OCI-LY1 (cell line): Measurements from ENCODE around the gene FOXD1.
"Not testable (repeated sequence)": the region's sequence is repeated elsewhere in the genome, so short reads cannot be mapped to it uniquely, and the experiment has no call there.

ENCODE experiments used
- H2AFZ ChIP-seq: fragments of 200-600 bp; sonication (generic), shearing (Covaris generic); 2 replicates; pipeline ENCODE4 v1.6.0; 2014; ENCODE audit warnings: antibody characterized with exemption, mild to moderate bottlenecking, low read length
- H3F3A ChIP-seq: fragments of 200-600 bp; sonication (generic), shearing (Covaris generic); 2 replicates; pipeline ENCODE4 v1.6.0; 2014; ENCODE audit warnings: mild to moderate bottlenecking, antibody characterized with exemption, low read length, moderate library complexity; ENCODE audit not compliant: insufficient read depth
- H3K27ac ChIP-seq: fragments of 200-600 bp; sonication (generic); 2 replicates; pipeline ENCODE4 v1.5.1; 2014; ENCODE audit warnings: low read length, mixed run types, mild to moderate bottlenecking, low read depth; ENCODE audit not compliant: poor library complexity, severe bottlenecking
- H3K27me3 ChIP-seq: fragments of 200-600 bp; sonication (generic); 2 replicates; pipeline ENCODE4 v1.6.0; 2014; ENCODE audit warnings: antibody characterized with exemption, mild to moderate bottlenecking, low read length, moderate library complexity; ENCODE audit not compliant: insufficient read depth
- H3K36me3 ChIP-seq: fragments of 200-600 bp; sonication (generic); 2 replicates; pipeline ENCODE4 v1.6.1; 2014; ENCODE audit warnings: mild to moderate bottlenecking, antibody characterized with exemption, low read length, moderate library complexity, mixed read lengths; ENCODE audit not compliant: insufficient read depth
- H3K4me1 ChIP-seq: fragments of 200-600 bp; sonication (generic); 2 replicates; pipeline ENCODE4 v1.5.1; 2014; ENCODE audit warnings: mild to moderate bottlenecking, low read length, moderate library complexity; ENCODE audit not compliant: insufficient read depth, severe bottlenecking
- H3K4me2 ChIP-seq: fragments of 200-600 bp; sonication (generic), shearing (Covaris generic); 2 replicates; pipeline ENCODE4 v1.6.1; 2014; ENCODE audit warnings: low read length
- H3K4me3 ChIP-seq: fragments of 200-600 bp; sonication (generic); 2 replicates; pipeline ENCODE4 v1.5.1; 2014; ENCODE audit warnings: low read length, low read depth, mild to moderate bottlenecking, mixed read lengths; ENCODE audit not compliant: poor library complexity, severe bottlenecking
- H3K79me2 ChIP-seq: fragments of 200-600 bp; shearing (Covaris generic); 2 replicates; pipeline ENCODE4 v1.6.1; 2016; ENCODE audit warnings: mixed run types, low read length, mixed read lengths; ENCODE audit not compliant: insufficient read depth
- H3K9ac ChIP-seq: fragments of 200-600 bp; sonication (generic), shearing (Covaris generic); 2 replicates; pipeline ENCODE4 v1.6.1; 2014; ENCODE audit warnings: mild to moderate bottlenecking, low read length, mixed read lengths
- H3K9me2 ChIP-seq: fragments of 200-600 bp; sonication (generic), shearing (Covaris generic); 2 replicates; pipeline ENCODE4 v1.6.1; 2014; ENCODE audit warnings: low read depth, mild to moderate bottlenecking, low read length, mixed read lengths
- H3K9me3 ChIP-seq: fragments of 200-600 bp; shearing (Covaris generic); 2 replicates; pipeline ENCODE4 v1.6.1; 2014; ENCODE audit warnings: low read length, mixed read lengths
- H4K20me1 ChIP-seq: fragments of 200-600 bp; sonication (generic), shearing (Covaris generic); 2 replicates; pipeline ENCODE4 v1.6.0; 2016; ENCODE audit warnings: mild to moderate bottlenecking, low read length; ENCODE audit not compliant: insufficient read depth
- CTCF ChIP-seq: fragments of 200-600 bp; sonication (generic), shearing (Covaris generic); IDR thresholded peaks from 2 replicates; pipeline ENCODE4 v1.5.1; 2017; ENCODE audit warnings: mild to moderate bottlenecking, antibody characterized with exemption, low read length, moderate library complexity, mixed read lengths
- EZH2 ChIP-seq: fragments of 200-600 bp; sonication (generic), shearing (Covaris generic); IDR thresholded peaks from 2 replicates; pipeline ENCODE4 v1.8.0; 2017; ENCODE audit warnings: borderline replicate concordance, mixed run types, mild to moderate bottlenecking, antibody characterized with exemption, low read length, moderate library complexity, mixed read lengths

FOXD1 gene

GRCh38 chr5:73412597-73412988, 36.0 kb downstream of the FOXD1 start:
- H3K9me3 ChIP-seq = no peaks in the 10 kb centered on the region
- H3K4me3 ChIP-seq = no peak overlapping the region
- no peaks in the 10 kb centered on the region for H3K4me1 ChIP-seq
- no peaks in the 10 kb centered on the region for H4K20me1 ChIP-seq
- TF ChIP-seq CTCF (no peak), EZH2 (no peak)
- H3K9me2 ChIP-seq = no peaks in the 10 kb centered on the region
- no peak overlapping the region for H3K4me2 ChIP-seq
- H3K36me3 ChIP-seq = no peaks in the 10 kb centered on the region
- no peaks in the 10 kb centered on the region for H3F3A ChIP-seq
- no peaks in the 10 kb centered on the region for H3K27me3 ChIP-seq
- no peak overlapping the region for H3K27ac ChIP-seq
- H3K79me2 ChIP-seq = no peaks in the 10 kb centered on the region
- no peak overlapping the region for H2AFZ ChIP-seq
- H3K9ac ChIP-seq = no peak overlapping the region

DNA sequence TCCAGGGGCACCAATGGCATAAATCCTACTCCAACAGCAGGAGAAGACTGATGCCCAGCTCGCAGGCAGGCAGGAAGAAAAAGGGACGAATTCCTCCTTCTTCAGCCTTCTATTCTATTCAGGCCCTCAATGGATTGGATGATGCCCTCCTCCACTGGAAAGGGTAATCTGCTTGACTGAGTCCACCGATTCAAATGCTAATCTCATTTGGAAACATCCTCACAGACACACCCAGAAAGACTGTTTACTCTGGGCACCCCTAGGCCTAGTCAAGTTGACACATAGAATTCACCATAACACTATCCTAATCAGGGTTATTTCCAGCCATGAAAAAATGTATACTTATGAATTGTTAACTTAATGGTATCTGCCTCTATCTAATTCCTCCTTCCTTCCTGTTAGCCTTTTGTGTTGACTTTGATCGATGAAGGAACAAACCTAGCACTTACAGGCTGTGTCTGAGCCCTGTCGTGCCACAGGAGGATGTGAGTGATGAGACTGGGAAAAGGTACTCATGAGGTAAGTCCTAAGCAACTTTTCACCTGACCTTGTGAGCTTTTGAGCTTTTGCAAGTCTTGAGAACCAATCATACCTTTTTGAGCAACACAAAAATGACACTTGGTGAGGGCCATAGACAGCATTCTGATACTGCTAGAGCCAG, 36.5 kb downstream of the FOXD1 start:
- Histone ChIP-seq H3K9me3 (no peaks in the 10 kb centered on the region), H3K9me2 (no peaks in the 10 kb centered on the region), H3F3A (no peaks in the 10 kb centered on the region), H3K27me3 (no peaks in the 10 kb centered on the region), H3K27ac (no peak overlapping the region), H2AFZ (no peak overlapping the region), H4K20me1 (no peaks in the 10 kb centered on the region), H3K79me2 (no peaks in the 10 kb centered on the region), H3K4me3 (no peak overlapping the region), H3K4me1 (no peaks in the 10 kb centered on the region), H3K36me3 (no peaks in the 10 kb centered on the region), H3K9ac (no peak overlapping the region), H3K4me2 (no peak overlapping the region)
- TF ChIP-seq EZH2 (no peak), CTCF (no peak)

DNA sequence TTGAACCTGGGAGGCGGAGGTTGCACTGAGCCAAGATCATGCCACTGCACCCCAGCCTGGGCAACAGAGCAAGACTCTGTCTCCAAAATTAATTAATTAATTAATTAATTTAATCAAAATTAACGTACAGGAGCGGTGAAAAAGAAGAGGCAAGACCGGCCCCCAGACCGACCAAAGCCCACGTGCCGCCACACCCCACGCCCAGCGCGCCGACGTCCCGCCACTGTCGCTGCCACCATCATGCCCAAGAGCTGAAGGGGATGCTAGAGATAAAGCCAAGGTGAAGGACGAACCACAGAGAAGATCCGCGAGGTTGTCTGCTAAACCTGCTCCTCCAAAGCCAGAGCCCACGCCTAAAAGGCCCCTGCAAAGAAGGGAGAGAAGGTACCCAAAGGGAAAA, 38.6 kb downstream of the FOXD1 start:
- H3K27ac ChIP-seq, H3K9ac ChIP-seq, H3K9me2 ChIP-seq, H3K9me3 ChIP-seq, H4K20me1 ChIP-seq, H3K4me1 ChIP-seq, H3K36me3 ChIP-seq, H3K79me2 ChIP-seq, H3K27me3 ChIP-seq, H3F3A ChIP-seq, H3K4me3 ChIP-seq, H2AFZ ChIP-seq, H3K4me2 ChIP-seq: not testable (repeated sequence)

DNA sequence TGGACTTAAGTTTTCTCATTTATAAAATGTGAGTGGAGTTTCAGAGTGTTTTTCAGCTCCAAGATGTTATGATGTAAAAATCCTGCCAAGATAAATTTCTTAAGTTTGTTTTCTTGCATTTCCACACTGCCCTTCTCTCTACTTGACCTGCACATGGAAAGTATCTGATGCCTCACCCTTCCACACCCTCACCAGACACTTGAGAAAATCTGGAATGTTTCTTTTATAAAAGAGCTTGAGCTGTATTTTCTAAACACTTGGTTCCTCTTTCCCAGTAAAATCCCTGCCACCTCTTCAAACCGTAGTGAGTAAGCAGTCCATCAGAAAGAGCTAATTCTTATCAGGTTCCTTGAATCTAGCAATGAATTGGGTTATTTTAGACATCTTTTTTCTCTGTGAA, 42.9 kb downstream of the FOXD1 start:
- no peaks in the 10 kb centered on the region for H3K79me2 ChIP-seq

More for the DNA sequence above, 42.9 kb downstream of the FOXD1 start:
- Histone ChIP-seq H3K4me3 (no peak overlapping the region), H3K36me3 (no peaks in the 10 kb centered on the region), H3K9me3 (no peaks in the 10 kb centered on the region), H3K4me1 (no peaks in the 10 kb centered on the region), H3K9me2 (no peaks in the 10 kb centered on the region), H4K20me1 (no peaks in the 10 kb centered on the region), H3K27me3 (no peaks in the 10 kb centered on the region), H2AFZ (no peak overlapping the region), H3K27ac (no peak overlapping the region), H3K4me2 (no peak overlapping the region), H3F3A (no peaks in the 10 kb centered on the region), H3K9ac (no peak overlapping the region)
- TF ChIP-seq EZH2 (no peak), CTCF (no peak)
